ENCODE measurements around the gene SAG. TPM values are rescaled to one million over a fixed set of nuclear protein-coding genes. Genes with fewer than 3 reads are reported as not detected.

SAG gene
- total RNA-seq, 4 donors from 2014 or later = not detected

- WGBS, 2 donors (ENCODE audit: low coverage in 1 of 2) = 74% methylated on average over 22 of the region's 22 CpGs; no CpG with 5 or more reads in 1 of the 2 donors
- no peak for TF ChIP-seq POLR2A (IDR thresholded peaks at IDR 0.05)
- no peak for TF ChIP-seq EP300 (IDR thresholded peaks at IDR 0.05; ENCODE audit: low read depth)
- no peak for TF ChIP-seq POLR2AphosphoS5 (IDR thresholded peaks at IDR 0.05)
- peak overlapping the region; percentile 80 to 84 (median 80) for H3K27ac ChIP-seq
Observed at GRCh38 chr2:233353101-233353768, 45.6 kb downstream of the SAG start.

GRCh38 chr2:233353769-233354499 is 46.3 kb downstream of the SAG start, which contains the start of gene DGKD:
Gene DGKD, plus strand, starts transcription at chr2:233354494. Its CDS starts 25 bp downstream, at chr2:233354519.
- Histone ChIP-seq H3K27me3 (no peaks in the 10 kb centered on the region), H3K36me3 (no peaks in the 10 kb centered on the region), H3K9me3 (no peaks in the 10 kb centered on the region), H3K27ac (peak within 1 kb of the TSS; percentile 80 to 84 (median 80)), H3K4me1 (peaks cover 3 to 77% (median 57%) of the 10 kb centered on the region in 4 donors), H3K4me3 (peak within 1 kb of the TSS; percentile 72 to 84 (median 81))
- intact Hi-C loops (cut with DNase I; ENCODE audit: low total_unique reads) = loop anchor here (5.0 kb wide), 1 partner anchor 88 kb away; no protein-coding TSS in a partner anchor
- peak; percentile 73 for DNase-seq
- 5 to 20% methylated on average over 7 to 34 of the region's 56 CpGs for WGBS, 2 donors (ENCODE audit: low coverage in 1 of 2)
- peak; percentile 22 for TF ChIP-seq POLR2A (IDR thresholded peaks at IDR 0.05)
- no peak for TF ChIP-seq POLR2AphosphoS5 (IDR thresholded peaks at IDR 0.05)
- TF ChIP-seq CTCF (IDR thresholded peaks at IDR 0.05) = peak; percentile 29 to 60 (median 54)
- TF ChIP-seq EP300 (IDR thresholded peaks at IDR 0.05; ENCODE audit: low read depth) = no peak
- in situ Hi-C loops (cut with MboI; ENCODE audit: low pct_ligation_motif_present in 1 of 4, low pct_unique_long_range_greater_than_20kb in 1 of 4, low sequenced_read_pairs in 3 of 4) = no loop called here

More at GRCh38 chr2:233353101-233353768, 45.6 kb downstream of the SAG start:
- Histone ChIP-seq H3K36me3 (no peaks in the 10 kb centered on the region), H3K4me3 (peak overlapping the region in 2 of 4 donors; percentile 58 to 72), H3K27me3 (no peaks in the 10 kb centered on the region), H3K4me1 (peaks cover 7 to 77% (median 60%) of the 10 kb centered on the region in 4 donors), H3K9me3 (no peaks in the 10 kb centered on the region)
- peak; percentile 11 for DNase-seq
- in situ Hi-C loops (cut with MboI; ENCODE audit: low pct_ligation_motif_present in 1 of 4, low pct_unique_long_range_greater_than_20kb in 1 of 4, low sequenced_read_pairs in 3 of 4) (no loop called here), intact Hi-C loops (cut with DNase I; ENCODE audit: low total_unique reads) (loop anchor here (5.0 kb wide), 1 partner anchor 89 kb away; no protein-coding TSS in a partner anchor)

GRCh38 chr2:233354500-233354924 is 46.9 kb downstream of the SAG start:
- Histone ChIP-seq H3K36me3 (no peaks in the 10 kb centered on the region), H3K4me1 (peaks cover 3 to 77% (median 51%) of the 10 kb centered on the region in 4 donors), H3K4me3 (peak overlapping the region in 3 of 4 donors; percentile 72 to 84 (median 79)), H3K27me3 (no peaks in the 10 kb centered on the region), H3K9me3 (no peaks in the 10 kb centered on the region), H3K27ac (peak overlapping the region in 2 of 4 donors; percentile 51 to 73)
- in situ Hi-C loops (cut with MboI; ENCODE audit: low pct_ligation_motif_present in 1 of 4, low pct_unique_long_range_greater_than_20kb in 1 of 4, low sequenced_read_pairs in 3 of 4) = no loop called here
- no peak for DNase-seq
- TF ChIP-seq POLR2AphosphoS5 (IDR thresholded peaks at IDR 0.05) = no peak
- intact Hi-C loops (cut with DNase I; ENCODE audit: low total_unique reads) = loop anchor here (5.0 kb wide), 1 partner anchor 88 kb away; no protein-coding TSS in a partner anchor
- WGBS, 2 donors (ENCODE audit: low coverage in 1 of 2) = 0% methylated on average over 16 of the region's 77 CpGs; no CpG with 5 or more reads in 1 of the 2 donors

- WGBS, 2 donors (ENCODE audit: low coverage in 1 of 2) = 3% methylated on average over 26 of the region's 46 CpGs; no CpG with 5 or more reads in 1 of the 2 donors
- in situ Hi-C loops (cut with MboI; ENCODE audit: low pct_ligation_motif_present in 1 of 4, low pct_unique_long_range_greater_than_20kb in 1 of 4, low sequenced_read_pairs in 3 of 4) = no loop called here
- Histone ChIP-seq H3K9me3 (no peaks in the 10 kb centered on the region), H3K4me1 (peaks cover 3 to 74% (median 46%) of the 10 kb centered on the region in 4 donors), H3K36me3 (no peaks in the 10 kb centered on the region), H3K27ac (peak overlapping the region; percentile 30 to 69 (median 54)), H3K27me3 (no peaks in the 10 kb centered on the region), H3K4me3 (peak overlapping the region; percentile 72 to 84 (median 81))
- intact Hi-C loops (cut with DNase I; ENCODE audit: low total_unique reads) = loop anchor here (5.0 kb wide), 1 partner anchor 87 kb away; no protein-coding TSS in a partner anchor
- TF ChIP-seq CTCF (IDR thresholded peaks at IDR 0.05) (no peak), EP300 (IDR thresholded peaks at IDR 0.05; ENCODE audit: low read depth) (no peak), POLR2AphosphoS5 (IDR thresholded peaks at IDR 0.05) (no peak), POLR2A (IDR thresholded peaks at IDR 0.05) (no peak)
- peak; percentile 61 for DNase-seq
Observed at GRCh38 chr2:233354971-233355574, 47.5 kb downstream of the SAG start.

Measured in transverse colon (tissue), 4 donors.